Fibroblast of skin of scalp (primary cell): ENCODE measurements around the gene THSD4.
A peak's percentile ranks its signal among the peaks of the same experiment; 100 is the strongest.
"Not testable (repeated sequence)": the region's sequence is repeated elsewhere in the genome, so short reads cannot be mapped to it uniquely, and the experiment has no call there.

Source experiments
- DNase-seq: peaks from one replicate; pipeline ENCODE4 v3.0.0-alpha.2; 2013

Gene THSD4

DNA sequence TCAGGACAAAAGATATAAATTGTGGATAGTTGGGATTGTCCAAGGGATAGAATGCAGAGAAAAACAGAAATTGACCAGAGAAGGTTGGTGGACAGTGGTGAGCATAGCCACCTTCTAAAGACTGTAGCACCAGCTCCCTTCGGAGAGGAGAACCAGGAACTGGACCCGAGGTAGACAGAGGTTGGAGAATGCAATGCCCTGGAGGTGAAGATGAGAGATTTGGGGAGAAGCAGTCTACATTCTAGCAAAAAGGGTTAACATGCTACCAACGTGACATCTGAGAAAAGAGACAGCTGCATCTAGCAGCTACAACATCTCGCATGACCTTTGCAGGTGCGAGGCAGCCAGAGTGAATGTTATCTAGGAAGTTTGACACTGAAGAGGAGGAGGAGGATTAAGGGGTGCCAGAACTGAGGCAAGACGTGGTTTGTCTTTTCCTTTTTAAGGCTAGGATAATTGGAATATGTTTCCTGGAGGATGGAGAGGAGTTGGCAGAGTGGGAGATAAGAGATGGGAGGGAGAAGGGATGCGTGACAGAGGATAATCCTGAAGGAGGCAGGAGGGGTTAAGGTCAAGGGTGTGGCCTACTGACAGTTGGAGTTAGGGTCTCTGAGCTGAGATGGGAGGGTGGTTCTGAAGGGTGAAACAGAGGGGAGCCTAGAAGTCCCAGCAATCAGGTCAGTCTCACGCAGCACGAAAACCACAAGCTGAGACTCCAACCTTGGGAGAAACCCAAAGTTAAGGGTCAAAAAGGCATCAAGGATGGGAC is 591.4 kb downstream of the THSD4 start:
- no peak for DNase-seq

DNA sequence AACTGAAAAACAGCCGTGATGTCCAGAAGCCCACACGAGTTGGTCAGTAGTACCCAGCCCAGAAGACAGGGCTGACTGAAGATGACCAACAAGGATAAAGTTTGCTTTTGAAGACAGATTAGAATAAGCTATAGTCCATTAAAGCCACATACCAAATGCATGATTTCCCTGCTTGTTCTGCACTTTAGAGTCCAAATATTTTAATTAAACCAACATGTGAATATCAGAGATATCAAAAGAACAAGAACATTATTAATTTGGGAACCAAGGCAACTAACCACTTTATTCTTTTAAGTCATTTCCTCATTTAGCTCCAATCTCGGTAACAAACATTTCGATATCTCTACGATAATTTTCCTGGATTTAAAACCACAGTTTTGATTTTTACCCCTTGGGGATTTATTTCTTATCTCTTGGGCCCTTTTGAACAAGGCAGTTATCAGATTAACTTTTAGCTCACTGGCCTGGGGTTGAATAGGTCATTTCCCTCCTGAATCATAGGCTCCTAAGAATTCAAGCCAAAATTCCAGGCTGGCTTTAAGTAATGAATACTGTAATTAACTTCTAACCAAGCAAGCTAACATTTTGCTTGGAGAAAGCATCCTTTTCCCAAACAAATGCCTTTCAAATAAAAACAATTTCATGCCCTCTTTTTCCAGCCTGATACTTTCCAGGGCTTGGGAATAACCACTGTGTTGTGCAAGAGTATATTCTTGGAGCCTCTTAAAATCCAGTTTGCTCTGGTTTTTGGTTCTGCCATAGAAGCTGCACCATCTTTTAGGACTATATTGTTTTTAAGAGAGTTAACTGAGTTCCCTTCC is 592.2 kb downstream of the THSD4 start:
- peak; percentile 46 for DNase-seq

- DNase-seq, result no peak
Observed at GRCh38 chr15:71708051-71708429, 592.8 kb downstream of the THSD4 start.

GRCh38 chr15:71708741-71709140 is 593.5 kb downstream of the THSD4 start:
- DNase-seq, result no peak

GRCh38 chr15:71709808-71710418 is 594.6 kb downstream of the THSD4 start:
- no peak for DNase-seq

- no peak for DNase-seq
Observed at GRCh38 chr15:71712182-71712581, 596.9 kb downstream of the THSD4 start.

DNA sequence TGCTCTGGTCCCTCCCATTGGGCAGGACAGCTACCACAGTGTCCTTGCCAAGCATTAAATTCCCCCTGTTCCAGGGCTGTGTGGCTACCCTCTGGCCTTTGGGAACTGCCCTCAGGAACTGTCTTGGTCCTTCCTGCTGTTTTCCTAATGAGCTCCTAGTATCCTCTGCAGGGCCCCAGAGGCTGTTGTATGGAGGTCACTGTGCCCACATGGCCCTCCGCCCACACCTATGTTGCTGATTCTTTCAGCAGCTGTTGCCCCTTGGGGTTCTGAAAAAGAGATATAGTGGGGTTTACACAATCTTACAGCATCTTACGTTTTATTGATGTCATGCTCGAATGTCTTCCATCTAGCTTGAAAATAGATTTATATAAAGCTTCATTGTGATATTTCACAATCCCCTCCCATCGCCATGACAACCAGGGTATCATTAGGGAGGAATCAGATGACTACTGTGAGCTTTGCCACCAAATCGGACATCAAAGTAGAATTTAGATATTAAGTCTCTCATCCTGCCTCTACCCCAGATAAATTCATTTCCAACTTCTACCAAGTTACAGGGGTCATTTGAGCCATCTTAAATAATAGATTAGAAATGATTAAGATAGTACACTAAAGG is 598.0 kb downstream of the THSD4 start:
- no peak for DNase-seq

DNA sequence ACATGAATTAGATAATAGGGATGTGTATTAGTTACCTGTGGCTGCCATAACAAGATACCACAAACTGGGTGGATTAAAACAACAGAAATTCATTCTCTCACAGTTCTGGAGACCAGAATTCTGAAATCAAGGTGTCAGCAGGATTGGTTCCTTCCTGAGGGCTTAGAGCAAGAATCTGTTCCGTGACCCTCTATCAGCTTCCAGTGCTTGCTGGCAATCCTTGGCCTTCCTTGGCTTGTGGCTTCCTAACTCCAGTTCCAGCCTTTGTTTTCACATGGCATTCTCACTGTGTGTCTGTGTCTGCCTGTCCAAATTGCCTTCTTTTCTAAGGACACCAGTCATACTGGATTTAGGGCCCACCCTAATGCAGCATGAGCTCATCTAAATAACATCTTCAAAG is 600.6 kb downstream of the THSD4 start:
- DNase-seq, result no peak

- no peak for DNase-seq
Observed at GRCh38 chr15:71716990-71717389, 601.7 kb downstream of the THSD4 start.

DNA sequence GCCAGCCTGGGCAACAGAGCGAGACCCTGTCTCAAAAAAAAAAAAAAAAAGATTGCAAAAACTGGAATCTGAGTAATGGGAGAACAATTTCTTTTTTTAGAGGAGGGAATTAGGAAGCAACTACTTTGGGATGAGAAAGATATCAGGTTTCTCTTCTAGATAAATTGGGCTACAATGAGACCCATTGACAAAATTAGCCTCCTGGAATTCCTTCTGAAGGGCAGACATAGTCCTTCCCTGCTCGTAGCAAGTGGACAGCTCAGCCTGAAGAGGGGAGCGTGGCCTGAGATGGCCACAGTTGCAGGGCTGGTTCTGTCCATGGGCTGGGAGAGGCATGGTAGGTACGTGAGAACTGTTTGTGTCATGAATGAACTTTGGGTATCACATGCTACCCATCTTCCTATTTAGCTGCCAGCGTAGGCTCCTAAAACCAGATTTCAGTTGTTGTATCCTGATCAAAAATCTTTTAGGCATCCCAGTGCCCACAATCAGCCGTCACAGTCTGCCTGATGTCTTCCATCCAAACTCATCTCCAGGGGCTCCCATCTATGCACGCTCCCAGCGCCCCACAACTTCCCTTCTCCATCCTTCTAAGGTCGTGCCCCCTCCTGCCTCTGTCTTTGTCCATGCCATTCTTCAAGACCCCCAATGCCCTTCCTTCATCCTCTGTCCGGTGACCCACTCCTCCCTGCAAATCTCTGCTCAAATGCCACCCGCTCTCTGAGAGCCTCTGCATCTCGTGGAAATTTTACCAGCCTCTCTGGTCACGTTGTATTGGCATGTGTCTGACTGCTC is 603.0 kb downstream of the THSD4 start:
- DNase-seq, result no peak

- no peak for DNase-seq
Observed at GRCh38 chr15:71723344-71723743, 608.1 kb downstream of the THSD4 start.

- DNase-seq, result not testable (repeated sequence)
Observed at GRCh38 chr15:71725207-71725955, 610.1 kb downstream of the THSD4 start.

- DNase-seq, result no peak
Observed at GRCh38 chr15:71728881-71729280, 613.6 kb downstream of the THSD4 start.

DNA sequence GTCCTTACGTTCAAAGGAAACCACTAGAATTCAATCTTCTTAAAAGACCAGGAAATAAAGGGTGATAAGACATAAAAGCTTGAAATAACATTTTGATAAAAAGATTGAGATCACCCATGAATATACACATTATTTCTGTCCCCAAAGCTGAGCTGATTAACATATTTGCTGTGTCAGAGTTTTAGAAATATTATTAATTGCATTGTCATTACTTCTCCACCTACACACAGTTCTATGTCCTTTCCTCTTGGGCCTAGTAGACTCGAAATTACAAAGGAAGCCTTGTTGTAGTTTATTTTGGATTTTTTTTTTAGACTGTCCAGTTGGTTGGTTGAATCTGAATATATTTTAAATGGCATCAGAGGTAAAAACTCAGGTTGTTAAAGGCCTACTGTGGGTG is 614.0 kb downstream of the THSD4 start:
- DNase-seq, result no peak

GRCh38 chr15:71730277-71731144 is 615.2 kb downstream of the THSD4 start:
- DNase-seq, result peak; percentile 67

DNA sequence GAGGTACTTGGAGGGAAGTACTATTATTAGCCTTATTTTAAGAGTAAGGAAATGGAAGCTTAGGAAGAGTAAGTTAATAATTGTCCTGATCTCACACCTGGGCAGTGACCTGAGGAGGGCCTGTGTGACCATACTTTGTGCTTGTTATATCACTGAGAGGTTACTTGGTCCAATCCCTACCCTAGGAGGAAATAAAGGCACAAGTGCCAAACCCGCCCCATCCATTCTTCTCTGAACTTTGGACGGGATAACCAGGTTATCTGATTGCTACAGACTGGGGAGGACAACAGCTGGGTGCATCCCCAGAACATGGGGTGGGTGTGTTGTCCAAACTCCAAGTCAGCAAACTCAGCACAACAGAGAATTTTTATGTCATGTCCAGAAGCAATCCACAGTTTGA is 617.4 kb downstream of the THSD4 start:
- DNase-seq, result no peak

DNA sequence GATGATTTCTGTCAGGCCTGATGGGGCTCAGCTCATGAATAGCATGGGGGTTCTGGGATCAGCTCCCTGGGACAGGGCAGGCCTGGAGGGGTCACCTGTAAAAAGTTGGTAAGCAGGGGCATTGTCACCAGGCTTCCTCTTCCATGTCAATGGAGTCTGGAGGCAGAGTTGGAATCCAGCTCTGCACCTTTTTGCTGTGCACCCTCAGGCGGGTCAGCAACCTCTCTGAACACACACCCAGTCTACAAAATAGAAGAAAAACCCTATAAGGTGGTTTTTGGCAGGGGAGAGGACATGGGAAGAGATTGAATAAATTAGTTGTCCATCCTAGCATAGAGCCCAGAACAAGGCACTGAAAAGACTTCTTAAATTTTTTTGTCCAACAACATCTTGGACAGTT is 617.9 kb downstream of the THSD4 start:
- no peak for DNase-seq

- DNase-seq, result no peak
Observed at GRCh38 chr15:71734709-71735384, 619.6 kb downstream of the THSD4 start.

DNA sequence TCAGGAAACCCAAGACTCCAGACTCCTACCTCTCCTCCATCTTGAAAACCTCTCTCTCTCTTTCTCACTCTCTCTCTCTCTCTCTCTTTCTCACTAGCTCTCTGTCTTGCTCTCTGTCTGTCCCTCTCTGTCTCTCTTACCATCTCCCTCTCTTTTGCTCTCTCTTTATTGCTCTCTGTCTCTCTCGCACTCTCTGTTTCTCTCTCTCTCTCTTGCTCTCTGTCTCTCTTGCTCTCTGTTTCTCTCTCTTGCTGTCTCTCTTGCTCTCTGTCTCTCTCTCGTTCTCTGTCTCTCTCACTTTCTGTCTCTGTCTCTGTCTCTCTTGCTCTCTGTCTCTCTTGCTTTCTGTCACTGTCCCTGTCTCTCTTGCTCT is 620.1 kb downstream of the THSD4 start:
- DNase-seq, result no peak
